Hindlimb muscle (tissue), 1 donor: ENCODE measurements around the gene AKR1C8. TPM values are rescaled to one million over a fixed set of nuclear protein-coding genes. Genes with fewer than 3 reads are reported as not detected.
"Not testable (repeated sequence)": the region's sequence is repeated elsewhere in the genome, so short reads cannot be mapped to it uniquely, and the experiment has no call there.

Experiments used
- DNase-seq: peaks from one replicate; pipeline ENCODE4 v3.0.0-alpha.2; 2013
- polyA plus RNA-seq: library from polyadenylated mRNA; unstranded; fragments of 120-200 nt; gene quantifications from one replicate; pipeline ENCODE4 v1.2.1, GENCODE V29; 2013; ENCODE audit not compliant: insufficient read length

The AKR1C8 gene
- polyA plus RNA-seq, 1 donor: not detected

DNA sequence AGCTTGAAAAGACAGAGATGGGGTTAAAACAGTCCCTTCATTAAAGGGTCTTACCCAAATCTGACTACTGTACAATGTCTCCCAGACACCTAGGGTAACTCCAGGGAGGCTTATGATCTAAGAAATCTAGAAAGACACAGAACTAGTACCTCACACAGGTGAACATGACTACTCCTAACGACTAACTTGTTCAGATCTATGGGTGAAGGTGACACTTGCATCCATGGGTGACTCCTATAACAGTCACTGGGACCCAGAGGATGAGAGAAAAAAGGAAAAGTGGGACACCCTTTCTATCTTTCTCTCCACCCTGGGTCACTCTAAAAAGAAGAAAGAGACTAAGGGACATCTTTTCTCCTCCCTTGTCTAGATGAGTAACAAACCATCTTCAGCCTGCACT, 19.2 kb downstream of the AKR1C8 start:
- no peak for DNase-seq

DNA sequence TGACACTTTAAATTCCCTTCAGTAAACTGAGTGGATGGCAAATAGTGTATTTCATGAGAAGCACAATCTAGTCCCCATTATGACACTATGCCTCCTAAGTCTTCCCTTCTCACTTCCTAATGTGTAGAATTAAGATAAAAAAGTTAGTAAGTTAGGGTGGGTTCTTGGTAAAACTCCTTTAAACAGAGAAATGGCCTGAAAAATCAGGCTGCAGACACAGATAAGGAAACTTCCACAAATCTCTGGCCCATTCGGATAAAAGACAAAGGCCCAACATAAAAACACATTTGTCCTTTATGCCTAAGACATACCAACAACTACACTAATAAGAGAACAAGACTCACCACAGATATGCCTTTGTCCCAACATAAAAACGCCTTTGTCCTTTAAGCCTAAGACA, 21.5 kb downstream of the AKR1C8 start:
- no peak for DNase-seq

DNA sequence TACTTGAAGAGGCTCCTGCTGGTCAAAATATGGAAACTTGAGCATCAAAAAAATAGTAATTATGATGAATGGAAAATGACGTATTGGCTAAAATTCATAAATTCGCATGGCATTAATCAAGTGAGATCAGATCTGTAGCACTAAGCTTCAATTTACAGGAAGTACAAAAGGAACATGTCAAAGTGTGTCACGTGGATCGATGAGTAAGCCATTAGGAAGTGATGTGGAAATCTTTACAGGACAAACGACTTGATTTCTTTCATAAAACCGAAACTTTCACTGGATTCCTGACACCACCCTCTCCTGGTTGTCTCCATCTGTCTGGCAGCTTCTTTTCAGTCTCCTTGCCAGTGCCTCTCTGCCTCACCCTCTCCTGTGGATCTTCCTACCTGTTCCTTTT, 25.8 kb downstream of the AKR1C8 start:
- no peak for DNase-seq

DNA sequence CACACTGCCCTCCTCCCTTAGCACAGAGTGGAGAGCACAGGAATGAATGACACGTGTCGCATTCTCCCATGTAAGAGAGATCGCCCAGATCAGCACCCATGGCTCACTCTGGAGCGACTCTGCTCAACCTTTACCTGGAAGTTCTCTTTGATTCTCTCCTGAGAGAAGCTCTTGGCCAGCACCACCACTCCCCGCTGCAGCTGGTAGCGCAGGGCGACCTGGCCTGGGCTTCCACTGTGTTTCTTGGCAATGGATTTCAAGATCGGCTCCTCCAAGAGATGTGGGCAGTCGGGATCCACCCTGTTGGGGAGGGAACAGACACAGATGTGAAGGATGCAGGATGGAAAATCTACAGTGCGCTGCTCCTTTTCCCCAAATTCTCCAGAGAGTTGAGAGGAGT, 27.4 kb downstream of the AKR1C8 start:
- no peak for DNase-seq

DNA sequence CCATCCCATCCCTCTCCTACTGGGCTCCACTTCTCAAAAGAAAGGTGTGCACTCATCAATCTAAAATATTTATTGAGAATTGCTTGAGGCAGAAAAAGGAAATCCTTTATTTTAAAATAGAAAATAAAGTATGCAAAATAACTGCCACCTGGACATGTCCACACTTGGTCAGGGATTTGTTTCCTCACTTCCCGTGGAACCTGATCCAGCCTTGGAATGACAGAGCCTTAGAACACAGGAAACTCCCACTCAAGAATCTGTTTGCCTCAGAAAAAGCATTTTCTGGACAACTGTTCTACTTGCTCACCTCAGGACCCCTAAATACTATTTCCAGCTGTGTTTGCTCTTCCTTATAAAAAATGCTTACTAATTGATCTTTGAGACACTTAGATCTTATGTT, 29.0 kb downstream of the AKR1C8 start:
- no peak for DNase-seq

DNA sequence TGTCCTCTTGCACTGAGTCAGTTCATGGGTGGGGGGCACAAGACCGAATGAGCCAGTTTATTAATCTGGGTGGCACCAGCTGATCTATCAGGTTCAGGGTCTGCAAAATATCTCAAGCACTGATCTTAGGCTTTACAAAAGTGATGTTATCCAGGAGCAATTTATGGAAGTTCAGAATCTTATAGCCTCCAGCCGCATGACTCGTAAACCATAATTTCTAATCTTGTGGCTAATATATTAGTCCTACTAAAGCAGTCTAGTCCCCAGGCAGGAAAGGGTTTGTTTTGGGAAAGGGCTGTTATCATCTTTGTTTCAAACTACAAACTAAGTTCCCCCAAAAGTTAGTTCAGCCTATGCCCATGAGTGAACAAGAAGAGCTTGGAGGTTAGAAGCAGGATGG, 33.9 kb downstream of the AKR1C8 start:
- DNase-seq: no peak

DNA sequence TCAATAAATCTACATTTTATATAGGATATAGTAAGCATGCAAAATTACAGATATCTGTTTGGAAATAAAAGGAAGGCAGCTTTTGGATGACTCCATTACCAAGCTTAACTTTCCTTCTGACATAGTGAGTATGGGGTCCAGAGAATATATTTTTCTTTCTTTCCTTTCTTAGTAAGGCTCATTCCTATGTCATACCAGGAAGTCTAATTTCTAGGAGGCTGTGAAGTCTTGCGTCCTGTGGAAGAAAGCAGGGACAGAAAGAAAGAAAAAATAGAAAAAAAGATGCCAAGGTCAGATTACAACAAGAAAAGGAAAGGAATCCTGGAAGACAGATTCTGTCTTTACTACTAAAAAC, 36.3 kb downstream of the AKR1C8 start:
- no peak for DNase-seq

DNA sequence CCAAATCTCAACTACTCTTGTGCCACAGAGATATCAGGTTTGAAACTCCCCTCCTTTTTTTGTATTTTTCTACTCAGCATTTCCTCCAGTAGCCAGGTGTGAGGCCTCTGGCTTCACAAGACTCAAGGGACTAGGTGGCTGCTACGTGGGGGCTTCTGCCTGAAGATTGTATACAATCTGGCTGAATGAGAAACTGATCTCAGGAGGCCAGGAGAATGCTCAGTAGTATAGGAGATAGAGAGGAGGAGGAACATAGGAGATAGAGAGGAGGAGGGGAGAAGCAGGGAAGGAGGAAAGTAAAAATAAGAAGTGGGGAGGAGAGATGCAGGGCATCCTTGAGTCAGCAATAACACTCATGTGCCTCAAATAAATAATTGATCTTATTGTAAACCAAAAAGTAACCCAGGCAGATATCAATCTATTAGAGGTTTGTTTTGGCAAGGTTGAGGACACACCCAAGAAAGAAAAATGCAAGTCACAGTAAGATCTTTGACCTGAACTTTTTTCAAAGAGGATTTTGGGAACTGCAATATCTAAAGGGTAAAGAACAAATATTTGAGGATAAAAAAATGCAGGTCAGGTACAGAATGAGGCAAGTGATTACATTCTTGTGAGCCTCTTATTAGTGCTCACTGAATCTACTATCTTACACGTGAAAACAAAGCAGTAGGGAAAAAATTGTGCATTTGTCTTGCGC, 36.8 kb downstream of the AKR1C8 start:
- DNase-seq: no peak

DNA sequence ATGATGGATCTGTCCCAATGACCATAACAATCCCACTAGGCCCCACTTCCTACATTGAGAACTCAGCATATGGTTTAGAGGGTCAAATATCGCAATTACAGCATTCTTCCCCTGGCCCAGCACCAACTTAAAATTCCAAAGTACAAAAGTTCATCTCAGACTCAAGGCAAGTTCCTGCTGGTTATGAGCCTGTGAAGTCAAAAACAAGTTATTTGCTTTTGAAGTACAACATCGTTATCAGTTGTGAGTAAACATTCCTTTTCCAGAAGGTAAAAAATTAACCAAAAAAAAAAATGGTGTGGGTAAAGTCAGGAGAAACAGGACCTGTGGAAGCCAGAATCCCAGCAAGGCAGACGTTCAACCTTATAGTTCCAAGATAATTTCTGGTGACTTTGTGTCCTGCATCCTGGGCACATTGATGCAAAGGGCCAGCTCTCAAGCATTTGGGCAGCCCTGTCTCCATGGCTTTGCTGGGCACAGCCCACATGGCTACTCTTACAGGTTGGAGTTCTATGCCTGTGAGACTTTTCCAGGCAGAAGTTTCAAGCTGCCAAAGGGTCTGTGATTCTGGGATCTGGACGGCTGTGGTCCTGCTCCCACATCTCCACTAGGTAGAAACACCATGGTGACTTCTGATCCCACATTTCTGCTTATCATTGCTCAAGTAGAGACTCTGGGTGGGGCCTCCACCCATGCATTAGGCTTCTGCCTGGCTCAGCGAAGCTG, 37.5 kb downstream of the AKR1C8 start:
- no peak for DNase-seq

DNA sequence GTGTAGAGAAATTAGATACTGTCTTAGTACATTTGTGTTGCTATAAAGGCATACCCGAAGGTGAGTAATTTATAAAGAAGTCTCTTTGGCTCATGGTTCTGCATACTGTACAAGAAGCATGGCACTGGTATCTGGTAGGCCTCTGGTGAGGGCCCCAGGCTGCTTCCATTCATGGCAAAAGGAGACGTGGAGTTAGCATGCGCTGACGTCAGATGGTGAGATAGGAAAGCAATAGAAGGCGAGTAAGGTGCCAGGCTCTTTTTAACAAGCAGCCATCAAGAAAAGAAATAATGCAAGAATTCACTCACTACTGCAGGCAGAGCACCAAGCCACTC, 38.1 kb downstream of the AKR1C8 start:
- no peak for DNase-seq

DNA sequence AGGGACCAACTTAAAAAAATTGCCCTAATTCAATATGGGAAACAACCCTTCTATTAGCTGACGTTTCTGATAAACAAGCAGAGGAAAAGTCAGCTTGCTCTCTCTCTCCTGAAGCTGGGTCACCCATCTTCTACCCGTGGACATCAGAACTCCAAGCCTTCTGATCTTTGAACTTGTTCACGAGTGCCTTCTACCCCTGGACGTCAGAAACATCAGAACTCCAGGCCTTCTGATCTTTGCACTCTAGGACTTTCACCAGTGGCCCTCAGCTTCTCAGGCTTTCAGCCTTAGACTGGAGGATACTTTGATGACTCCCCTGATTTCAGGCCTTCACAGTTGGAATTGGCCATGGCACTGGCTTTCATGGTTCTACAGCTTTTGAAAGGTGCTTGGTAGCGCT, 41.8 kb downstream of the AKR1C8 start:
- DNase-seq: no peak

DNA sequence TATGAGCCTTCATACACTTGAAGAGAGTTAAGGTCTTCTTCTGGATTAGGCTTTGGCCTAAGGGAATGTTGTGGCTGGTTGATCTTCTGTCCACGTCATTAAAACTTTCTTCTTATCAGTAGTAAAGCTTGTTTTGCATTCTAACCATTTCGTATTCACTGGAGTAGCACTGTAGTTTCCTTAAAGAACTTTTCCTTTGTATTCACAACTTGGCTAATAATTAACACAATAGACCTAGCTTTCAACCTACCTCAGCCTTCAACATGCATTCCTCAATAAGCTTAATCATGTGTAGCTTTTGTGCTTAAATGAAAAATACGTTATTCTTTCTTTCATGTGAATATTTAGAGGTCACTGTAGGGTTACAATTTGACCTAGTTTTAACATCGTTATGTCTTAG, 42.8 kb downstream of the AKR1C8 start:
- no peak for DNase-seq

DNA sequence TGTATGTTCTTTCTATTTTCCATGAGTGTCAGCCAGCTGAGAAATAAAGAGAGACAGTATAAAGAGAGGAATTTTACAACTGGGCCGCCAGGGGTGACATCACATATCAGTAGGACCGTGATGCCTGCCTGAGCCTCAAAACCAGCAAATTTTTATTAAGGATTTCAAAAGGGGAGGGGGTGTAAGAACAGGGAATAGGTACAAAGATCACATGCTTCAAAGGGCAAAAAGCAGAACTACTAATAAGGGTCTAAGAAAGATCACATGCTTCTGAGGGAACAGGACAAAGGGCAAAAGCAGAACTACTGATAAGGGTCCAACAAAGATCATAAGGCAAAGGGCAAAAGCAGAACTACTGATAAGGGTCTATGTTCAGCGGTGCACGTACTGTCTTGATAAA, 47.3 kb downstream of the AKR1C8 start:
- not testable (repeated sequence) for DNase-seq

DNA sequence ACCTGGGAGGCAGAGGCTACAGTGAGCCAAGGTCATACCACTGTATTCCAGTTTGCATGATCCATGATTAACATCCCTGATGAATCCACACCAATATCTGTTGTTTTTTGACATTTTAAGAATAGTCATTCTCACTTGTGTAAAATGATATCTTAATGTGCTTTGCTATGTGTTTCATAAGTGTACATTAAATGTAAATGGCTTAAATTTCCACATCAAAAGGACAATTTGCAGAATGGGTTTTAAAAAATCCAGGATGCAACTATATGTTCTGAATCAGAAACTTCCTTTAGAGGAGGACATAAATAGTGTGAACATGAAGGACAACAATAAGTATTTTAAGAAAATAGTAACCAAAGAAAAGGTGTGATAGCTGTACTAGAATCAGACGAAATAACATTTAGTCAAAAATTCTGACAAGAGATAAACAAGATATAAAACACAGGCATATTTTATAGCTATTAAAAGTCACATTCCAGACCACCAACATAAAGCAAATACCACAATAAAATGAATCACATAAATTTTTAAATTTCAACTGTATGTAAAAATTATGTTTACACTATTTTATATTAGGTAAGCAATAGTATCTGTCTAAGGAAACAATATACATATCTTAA, 48.4 kb downstream of the AKR1C8 start:
- no peak for DNase-seq

DNA sequence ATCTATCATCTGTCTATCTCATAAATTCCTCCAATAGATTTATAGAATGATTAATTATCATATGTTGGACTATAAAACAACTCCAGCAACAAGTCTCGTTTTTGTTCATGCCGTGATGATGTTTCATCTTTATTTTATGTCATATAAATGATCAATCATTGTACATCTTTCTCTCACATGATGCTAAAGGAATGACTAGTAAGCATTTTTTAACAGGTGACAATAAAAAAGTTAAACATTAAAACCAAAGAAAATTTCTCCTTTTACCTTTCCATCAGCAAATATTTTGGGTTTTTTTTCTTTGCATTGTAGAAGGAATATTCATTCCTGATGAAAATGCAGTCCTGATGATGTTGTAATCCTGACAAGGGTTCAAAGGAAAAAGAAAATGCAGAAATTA, 49.4 kb downstream of the AKR1C8 start:
- no peak for DNase-seq

DNA sequence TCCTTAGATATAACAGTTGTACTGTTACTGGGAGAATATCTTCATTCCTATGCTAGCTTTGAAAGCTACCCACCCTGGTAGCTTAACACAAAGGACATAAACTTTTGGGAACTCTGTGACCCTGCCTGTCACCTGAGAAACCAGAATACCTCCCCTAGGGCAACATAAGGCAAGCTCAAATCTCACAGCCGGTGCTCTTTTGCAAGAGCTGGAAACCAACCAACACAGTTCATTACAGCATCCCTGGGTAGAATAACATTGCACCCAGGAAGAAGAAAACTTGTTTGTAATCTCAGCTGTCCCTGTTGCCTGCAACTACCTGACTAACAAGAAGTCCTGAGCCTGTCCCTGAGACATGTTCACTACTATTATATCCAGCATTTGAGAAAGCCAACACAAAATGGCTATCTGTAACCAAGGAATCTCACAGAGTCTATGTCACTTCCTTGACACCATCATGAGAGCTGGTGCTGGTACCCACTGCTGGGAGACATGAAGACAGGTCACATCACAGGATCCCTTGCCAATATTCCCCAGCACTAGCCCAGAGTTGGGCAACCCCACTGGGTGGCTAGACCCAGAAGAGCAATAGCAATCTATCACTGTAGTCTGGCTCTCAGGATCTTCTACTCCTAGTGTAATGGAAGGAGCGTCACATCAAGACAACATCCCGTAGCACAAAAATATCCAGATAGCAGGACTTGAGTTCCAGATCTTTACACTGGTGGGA, 59.5 kb downstream of the AKR1C8 start:
- no peak for DNase-seq

DNA sequence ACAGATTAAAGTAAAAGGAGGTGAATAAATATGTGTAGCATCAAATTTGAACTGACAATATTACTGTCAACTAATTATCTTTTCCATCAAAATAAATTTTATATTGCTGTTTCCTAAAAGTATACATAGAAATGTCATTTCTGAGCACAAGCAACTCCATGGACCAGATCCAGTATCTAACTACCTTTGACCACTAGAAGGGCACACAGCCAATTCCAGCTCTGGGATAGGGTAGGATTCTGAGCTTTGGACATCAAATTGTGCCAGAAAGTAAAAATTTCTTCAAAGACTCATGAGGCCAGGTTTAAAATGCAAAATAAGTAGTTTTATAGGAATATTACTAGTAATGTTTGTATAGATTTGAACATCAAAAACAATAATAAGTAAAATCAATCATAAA, 61.1 kb downstream of the AKR1C8 start:
- no peak for DNase-seq

DNA sequence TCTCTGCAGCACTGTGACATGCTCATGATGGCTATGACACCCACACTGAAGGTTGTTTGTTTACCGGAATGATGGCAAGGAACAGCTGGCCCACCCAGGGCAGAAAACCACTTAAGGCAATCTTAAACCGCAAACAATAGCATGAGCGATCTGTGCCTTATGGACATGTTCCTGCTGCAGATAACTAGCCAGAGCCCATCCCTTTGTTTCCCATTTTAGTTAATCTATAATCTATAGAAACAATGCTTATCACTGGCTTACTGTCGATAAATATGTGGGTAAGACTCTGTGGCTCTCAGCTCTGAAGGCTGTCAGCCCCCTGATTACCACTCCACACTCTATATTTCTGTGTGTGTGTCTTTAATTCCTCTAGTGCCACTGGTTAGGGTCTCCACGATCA, 65.0 kb downstream of the AKR1C8 start:
- DNase-seq: not testable (repeated sequence)

DNA sequence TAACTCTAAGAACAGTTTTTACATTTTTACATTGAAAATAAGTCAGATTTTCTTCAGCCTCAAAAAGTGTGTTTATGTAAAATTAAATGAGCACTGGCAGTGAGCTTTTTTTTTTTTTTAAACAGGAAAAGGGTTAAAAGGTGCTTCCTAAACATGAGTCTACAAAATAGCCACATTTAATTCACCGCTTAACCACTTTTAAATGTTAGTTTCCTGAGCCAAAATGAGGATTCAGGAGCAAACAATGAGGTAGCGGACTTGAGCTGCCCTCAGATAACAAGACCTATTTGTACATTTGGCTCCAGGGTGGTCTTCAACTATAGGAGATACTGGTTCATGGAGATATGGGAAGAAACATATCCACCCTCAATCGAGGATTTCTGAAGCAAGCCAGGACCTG, 67.9 kb downstream of the AKR1C8 start:
- DNase-seq: no peak

DNA sequence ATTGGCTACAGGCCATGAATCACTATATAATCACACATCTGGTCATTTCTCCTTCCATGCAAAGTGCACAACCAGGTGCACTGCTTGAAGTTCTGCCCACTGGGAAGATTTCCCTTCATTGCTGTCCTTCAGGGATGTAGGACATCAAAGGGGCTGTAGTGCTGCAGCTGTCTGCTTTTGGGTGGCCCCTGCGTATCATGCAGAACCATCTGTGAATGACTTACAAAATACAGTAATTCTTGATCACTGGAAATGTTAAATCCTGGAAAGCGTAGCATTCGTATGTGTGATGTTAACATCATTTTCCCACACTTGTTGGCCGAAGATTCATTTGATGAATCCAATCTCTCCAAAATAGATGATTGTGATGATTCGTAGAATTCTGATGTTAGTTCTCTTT, 68.3 kb downstream of the AKR1C8 start:
- no peak for DNase-seq

DNA sequence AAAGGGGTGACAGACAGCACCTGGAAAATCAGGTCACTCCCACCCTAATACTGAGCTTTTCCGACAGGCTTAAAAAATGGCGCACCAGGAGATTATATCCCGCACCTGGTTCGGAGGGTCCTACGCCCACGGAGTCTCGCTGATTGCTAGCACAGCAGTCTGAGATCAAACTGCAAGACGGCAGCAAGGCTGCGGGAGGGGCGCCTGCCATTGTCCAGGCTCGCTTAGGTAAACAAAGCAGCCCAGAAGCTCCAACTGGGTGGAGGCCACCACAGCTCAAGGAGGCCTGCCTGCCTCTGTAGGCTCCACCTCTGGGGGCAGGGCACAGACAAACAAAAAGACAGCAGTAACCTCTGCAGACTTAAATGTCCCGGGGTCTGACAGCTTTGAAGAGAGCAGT, 75.1 kb downstream of the AKR1C8 start:
- not testable (repeated sequence) for DNase-seq

DNA sequence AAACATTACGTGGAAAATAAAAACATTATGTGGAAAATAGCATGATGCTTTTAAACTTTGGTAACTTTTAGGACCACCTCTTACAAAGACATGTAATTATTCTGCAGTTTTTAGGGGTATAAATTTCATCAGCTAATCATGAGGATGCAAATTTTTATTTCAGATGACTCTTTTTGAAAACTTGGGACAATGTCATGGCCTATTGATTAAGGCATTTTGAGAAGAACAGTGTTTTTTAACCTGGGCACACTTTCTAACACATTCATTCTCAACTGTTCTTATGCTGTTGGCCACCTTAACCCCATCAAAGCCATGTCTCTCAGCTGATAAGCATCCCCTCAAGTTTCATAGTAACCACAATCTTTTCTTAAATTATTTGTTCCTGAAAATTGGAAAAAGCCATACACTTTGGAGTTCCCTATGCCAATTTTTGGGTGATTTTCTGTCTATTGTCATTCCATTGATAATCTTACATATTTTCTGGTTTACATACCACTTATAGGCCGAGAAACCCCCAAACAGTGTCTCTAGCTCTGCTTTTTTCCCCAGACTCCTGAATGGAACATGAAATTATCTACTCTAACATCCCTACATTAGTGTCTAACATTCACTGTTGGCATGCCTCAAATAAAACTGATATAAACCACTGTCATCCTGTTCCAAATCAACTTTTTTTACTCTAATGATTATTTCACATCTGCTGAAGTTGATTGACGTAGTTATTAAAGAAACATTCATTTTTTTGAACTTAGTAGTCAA, 76.1 kb downstream of the AKR1C8 start:
- no peak for DNase-seq
